ENCODE results near the gene ACTG1. TPM values are rescaled to one million over a fixed set of nuclear protein-coding genes. Genes with fewer than 3 reads are reported as not detected.

The ACTG1 gene
- total and polyA plus RNA-seq, 9 of the 15 experiments (the other 6 are each of a cell fraction or from before 2014, with no cell fraction given), result 224 to 1,775 (median 568) TPM

GRCh38 chr17:81551458-81552243 lies 39.1 kb upstream of the ACTG1 start (continued):
- TF ChIP-seq, protein P1, sequence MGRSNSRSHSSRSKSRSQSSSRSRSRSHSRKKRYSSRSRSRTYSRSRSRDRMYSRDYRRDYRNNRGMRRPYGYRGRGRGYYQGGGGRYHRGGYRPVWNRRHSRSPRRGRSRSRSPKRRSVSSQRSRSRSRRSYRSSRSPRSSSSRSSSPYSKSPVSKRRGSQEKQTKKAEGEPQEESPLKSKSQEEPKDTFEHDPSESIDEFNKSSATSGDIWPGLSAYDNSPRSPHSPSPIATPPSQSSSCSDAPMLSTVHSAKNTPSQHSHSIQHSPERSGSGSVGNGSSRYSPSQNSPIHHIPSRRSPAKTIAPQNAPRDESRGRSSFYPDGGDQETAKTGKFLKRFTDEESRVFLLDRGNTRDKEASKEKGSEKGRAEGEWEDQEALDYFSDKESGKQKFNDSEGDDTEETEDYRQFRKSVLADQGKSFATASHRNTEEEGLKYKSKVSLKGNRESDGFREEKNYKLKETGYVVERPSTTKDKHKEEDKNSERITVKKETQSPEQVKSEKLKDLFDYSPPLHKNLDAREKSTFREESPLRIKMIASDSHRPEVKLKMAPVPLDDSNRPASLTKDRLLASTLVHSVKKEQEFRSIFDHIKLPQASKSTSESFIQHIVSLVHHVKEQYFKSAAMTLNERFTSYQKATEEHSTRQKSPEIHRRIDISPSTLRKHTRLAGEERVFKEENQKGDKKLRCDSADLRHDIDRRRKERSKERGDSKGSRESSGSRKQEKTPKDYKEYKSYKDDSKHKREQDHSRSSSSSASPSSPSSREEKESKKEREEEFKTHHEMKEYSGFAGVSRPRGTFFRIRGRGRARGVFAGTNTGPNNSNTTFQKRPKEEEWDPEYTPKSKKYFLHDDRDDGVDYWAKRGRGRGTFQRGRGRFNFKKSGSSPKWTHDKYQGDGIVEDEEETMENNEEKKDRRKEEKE (IDR thresholded peaks at IDR 0.05; ENCODE audit: borderline replicate concordance in 1 of 2, control insufficient read depth in 1 of 2, low read depth in 2 of 2, low read length in 1 of 2), result no peak
- TF ChIP-seq ATF3 (IDR thresholded peaks at IDR 0.05), result no peak
- TF ChIP-seq ATF3 (CRISPR knock-in tag; conservative IDR thresholded peaks at IDR 0.05), result no peak
- no peak for TF ChIP-seq PCBP2 (IDR thresholded peaks at IDR 0.05; ENCODE audit: low read depth, low read length, poor library complexity, severe bottlenecking)
- no peak for TF ChIP-seq SNIP1 (IDR thresholded peaks at IDR 0.05; ENCODE audit: low read depth)
- no peak for TF ChIP-seq RAD21 (CRISPR knock-in tag; conservative IDR thresholded peaks at IDR 0.05 in 1 of 2, IDR thresholded peaks at IDR 0.05 in 1 of 2)
- TF ChIP-seq KAT8 (IDR thresholded peaks at IDR 0.05; ENCODE audit: low read depth), result no peak
- TF ChIP-seq HMGXB4 (CRISPR knock-in tag; IDR thresholded peaks at IDR 0.05), result no peak
- TF ChIP-seq ZNF583 (CRISPR knock-in tag; IDR thresholded peaks at IDR 0.05), result no peak
- no peak; the same call in 1 of the 2 replicates for TF ChIP-seq GABPB1 (CRISPR knock-in tag; IDR thresholded peaks at IDR 0.05)
- TF ChIP-seq ZNF311 (CRISPR knock-in tag; IDR thresholded peaks at IDR 0.05), result no peak
- no peak for TF ChIP-seq ZNF699 (CRISPR knock-in tag; IDR thresholded peaks at IDR 0.05; ENCODE audit: insufficient replicate concordance)
- no peak for TF ChIP-seq RB1 (IDR thresholded peaks at IDR 0.05; ENCODE audit: low read depth)
- no peak for TF ChIP-seq FOS (IDR thresholded peaks at IDR 0.05; ENCODE audit: extremely low read depth, insufficient read length)
- TF ChIP-seq FOXO4 (CRISPR knock-in tag; IDR thresholded peaks at IDR 0.05), result no peak
- no peak for TF ChIP-seq HNRNPH1 (optimal IDR thresholded peaks at IDR 0.05; ENCODE audit: low read depth, low read length)
- no peak for TF ChIP-seq CSDE1 (IDR thresholded peaks at IDR 0.05)
- TF ChIP-seq, protein P2, sequence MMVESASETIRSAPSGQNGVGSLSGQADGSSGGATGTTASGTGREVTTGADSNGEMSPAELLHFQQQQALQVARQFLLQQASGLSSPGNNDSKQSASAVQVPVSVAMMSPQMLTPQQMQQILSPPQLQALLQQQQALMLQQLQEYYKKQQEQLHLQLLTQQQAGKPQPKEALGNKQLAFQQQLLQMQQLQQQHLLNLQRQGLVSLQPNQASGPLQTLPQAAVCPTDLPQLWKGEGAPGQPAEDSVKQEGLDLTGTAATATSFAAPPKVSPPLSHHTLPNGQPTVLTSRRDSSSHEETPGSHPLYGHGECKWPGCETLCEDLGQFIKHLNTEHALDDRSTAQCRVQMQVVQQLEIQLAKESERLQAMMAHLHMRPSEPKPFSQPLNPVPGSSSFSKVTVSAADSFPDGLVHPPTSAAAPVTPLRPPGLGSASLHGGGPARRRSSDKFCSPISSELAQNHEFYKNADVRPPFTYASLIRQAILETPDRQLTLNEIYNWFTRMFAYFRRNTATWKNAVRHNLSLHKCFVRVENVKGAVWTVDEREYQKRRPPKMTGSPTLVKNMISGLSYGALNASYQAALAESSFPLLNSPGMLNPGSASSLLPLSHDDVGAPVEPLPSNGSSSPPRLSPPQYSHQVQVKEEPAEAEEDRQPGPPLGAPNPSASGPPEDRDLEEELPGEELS (CRISPR knock-in tag; IDR thresholded peaks at IDR 0.05; ENCODE audit: borderline replicate concordance), result no peak

Data from K562 (cell line).